Duodenal mucosa (tissue), 2 donors: ENCODE results near the gene DLL4.

ENCODE experiments used
- H3K27ac ChIP-seq: one replicate; pipeline ENCODE4 v1.7.0; 2013; ENCODE audit warnings: low read depth, low read length
- H3K27me3 ChIP-seq, 2 donors: one replicate each; pipeline ENCODE4 v1.7.0; 2013; ENCODE audit warnings: low read length in 2 of 2, control low read depth in 1 of 2; ENCODE audit not compliant: insufficient read depth in 2 of 2, control insufficient read depth in 1 of 2
- H3K36me3 ChIP-seq, 2 donors: one replicate each; pipeline ENCODE4 v1.7.0; 2013; ENCODE audit warnings: low read length in 2 of 2, control low read depth in 1 of 2; ENCODE audit not compliant: insufficient read depth in 2 of 2, control insufficient read depth in 1 of 2
- H3K4me1 ChIP-seq, 2 donors: one replicate each; pipeline ENCODE4 v1.7.0; 2013; ENCODE audit warnings: low read length in 2 of 2, control low read depth in 1 of 2; ENCODE audit not compliant: insufficient read depth in 2 of 2, control insufficient read depth in 1 of 2
- H3K4me3 ChIP-seq, 2 donors: one replicate each; pipeline ENCODE4 v1.7.0; 2013; ENCODE audit warnings: low read length in 2 of 2, low read depth in 1 of 2
- H3K9ac ChIP-seq, 2 donors: one replicate each; pipeline ENCODE4 v1.7.0; 2013; ENCODE audit warnings: low read length in 2 of 2, low read depth in 1 of 2
- H3K9me3 ChIP-seq, 2 donors: one replicate each; pipeline ENCODE4 v1.7.0; 2013; ENCODE audit warnings: low read length in 2 of 2, control low read depth in 1 of 2; ENCODE audit not compliant: control insufficient read depth in 1 of 2

DLL4 gene

DNA sequence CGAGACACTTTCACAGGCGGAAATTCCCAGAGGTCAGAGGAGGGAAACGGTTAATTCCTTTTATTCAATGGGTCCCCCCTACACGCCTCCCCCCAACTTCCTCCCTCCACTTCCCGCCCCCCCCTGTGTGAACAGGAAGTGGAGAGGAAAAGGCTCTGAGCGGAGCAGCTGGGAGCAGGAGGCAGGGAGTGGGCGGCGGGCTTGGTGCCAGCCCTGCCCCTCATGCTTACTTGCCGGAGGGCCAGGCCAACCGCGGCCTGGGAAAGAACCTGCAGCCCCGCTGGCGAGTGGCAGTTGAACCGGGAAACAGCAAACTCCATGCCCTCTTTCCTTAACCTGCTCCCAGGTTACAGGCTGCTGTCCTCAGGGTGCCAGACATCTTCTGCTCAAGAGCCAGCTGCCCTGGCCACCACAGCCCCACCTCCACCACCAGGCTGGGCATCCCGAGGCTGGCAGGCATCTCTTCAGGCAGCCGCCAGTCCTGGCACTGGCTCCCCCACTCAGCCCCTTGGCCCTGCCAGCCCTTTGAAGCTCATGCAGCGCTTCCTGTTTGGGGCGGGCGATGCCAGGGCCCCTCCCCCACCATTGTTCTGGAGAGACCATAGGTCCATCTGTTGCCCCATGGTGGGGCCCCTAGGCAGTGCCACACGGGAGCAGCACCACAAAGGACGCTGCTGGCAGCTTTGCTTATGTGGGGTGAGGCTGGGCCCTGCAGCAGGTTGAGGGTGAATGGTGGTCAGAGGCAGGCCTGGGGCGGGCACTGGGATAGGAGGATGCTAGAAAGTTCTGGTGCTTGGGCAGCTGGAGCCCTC, 21.9 kb upstream of the DLL4 start:
- Histone ChIP-seq H3K27me3 (no peaks in the 10 kb centered on the region), H3K9me3 (no peaks in the 10 kb centered on the region), H3K27ac (peak overlapping the region; percentile 95), H3K4me3 (peak overlapping the region; percentile 74 to 79), H3K36me3 (peaks cover 14 to 17% of the 10 kb centered on the region in 2 donors), H3K9ac (peak overlapping the region; percentile 91 to 94), H3K4me1 (peaks cover 43 to 71% of the 10 kb centered on the region in 2 donors)

DNA sequence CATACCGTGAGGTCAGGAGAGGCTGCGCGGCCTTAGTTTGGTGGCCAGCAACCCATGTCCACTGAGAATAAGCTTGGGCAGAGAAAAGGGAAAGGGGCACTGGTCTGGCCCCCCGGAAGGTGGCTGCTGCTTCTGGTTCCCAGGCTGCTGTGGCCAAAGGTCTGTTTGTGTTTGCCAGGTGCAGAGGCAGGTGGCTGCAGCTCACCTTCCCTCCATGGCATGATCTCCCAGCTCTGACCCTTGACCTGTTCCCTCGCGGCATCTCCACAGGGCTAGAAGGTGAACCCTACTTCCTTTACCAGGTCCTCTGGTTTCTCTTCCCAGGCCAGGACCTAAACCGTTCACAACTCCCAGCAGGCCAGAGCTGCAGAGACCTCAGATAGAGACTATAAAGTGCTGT, 21.0 kb upstream of the DLL4 start:
- peak overlapping the region; percentile 95 for H3K27ac ChIP-seq
- H3K4me3 ChIP-seq: peak overlapping the region in 1 of 2 donors; percentile 74
- H3K36me3 ChIP-seq: peaks cover 8% of the 10 kb centered on the region in 2 donors
- no peaks in the 10 kb centered on the region for H3K27me3 ChIP-seq
- peak overlapping the region in 1 of 2 donors; percentile 47 for H3K9ac ChIP-seq
- H3K9me3 ChIP-seq: no peaks in the 10 kb centered on the region
- H3K4me1 ChIP-seq: peaks cover 43 to 68% of the 10 kb centered on the region in 2 donors

DNA sequence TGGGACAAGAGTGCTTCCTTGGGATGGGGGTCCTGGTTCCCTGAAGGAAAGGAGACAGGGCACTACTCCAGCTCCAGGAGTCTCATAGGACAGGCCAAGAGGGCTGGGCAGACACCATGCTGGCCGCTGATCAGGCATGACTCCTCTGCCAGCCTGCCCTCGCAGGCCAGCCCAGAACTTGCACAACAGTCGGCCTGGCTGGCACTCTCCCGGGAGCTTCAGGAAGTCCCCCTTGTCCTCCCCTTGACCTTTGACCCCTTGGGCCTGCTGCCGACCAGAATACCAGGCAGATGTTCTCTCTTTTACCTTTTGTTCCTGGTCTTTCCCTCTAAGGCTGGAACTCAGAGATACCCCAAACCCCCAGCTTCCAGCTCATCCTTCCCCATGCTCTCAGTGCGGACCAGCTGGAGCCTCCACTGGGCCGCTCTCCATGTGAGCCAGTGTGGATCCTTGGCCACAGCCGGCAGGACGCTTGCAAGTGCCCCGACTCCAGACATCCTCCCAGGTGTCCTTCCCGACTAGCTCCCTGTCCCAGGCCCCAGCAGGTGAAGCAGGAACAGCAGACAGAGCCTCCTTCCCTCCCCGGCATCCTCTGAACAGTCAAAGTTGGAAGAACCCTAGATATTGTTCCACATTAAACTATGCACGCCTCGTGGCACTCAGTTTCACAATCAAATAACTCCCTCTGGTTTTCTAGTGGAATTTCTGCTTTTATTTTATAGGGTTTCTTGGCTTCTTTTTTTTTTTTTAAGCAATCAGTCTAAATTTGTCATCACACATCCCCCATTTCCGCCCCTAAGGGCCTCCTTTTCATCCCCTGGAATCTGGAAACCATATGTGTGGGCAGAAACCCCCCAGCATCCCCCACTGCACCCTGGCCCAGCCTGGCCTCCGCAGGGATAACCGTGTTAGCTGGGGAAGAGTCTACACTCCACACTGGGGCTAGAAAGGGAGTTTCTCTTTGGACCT, 19.2 kb upstream of the DLL4 start:
- H3K4me1 ChIP-seq: peaks cover 39 to 53% of the 10 kb centered on the region in 2 donors
- no peaks in the 10 kb centered on the region for H3K9me3 ChIP-seq
- no peaks in the 10 kb centered on the region for H3K36me3 ChIP-seq
- no peak overlapping the region for H3K4me3 ChIP-seq
- no peak overlapping the region for H3K9ac ChIP-seq
- no peak overlapping the region for H3K27ac ChIP-seq
- H3K27me3 ChIP-seq: no peaks in the 10 kb centered on the region

DNA sequence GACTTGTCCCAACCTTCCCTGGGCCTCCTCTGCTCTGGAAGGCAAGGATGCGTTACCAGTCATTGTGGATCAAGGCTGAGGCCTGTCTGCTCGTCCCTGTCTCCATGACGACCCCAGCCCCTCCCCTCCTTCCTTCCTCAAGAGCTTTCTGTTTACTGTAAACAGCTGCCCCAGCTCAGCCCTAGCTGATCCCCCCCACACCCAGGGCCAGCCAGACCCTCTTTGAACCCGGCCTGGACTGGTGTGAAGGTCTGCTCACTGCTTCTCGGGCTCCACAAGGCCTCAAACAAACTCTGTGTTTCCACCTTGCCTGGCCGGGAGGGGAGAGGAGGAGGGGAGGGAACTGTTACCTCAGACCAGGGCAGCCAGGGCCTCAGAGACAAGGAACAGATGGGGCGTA, 18.0 kb upstream of the DLL4 start:
- Histone ChIP-seq H3K9me3 (no peaks in the 10 kb centered on the region), H3K4me3 (no peak overlapping the region), H3K9ac (no peak overlapping the region), H3K27ac (no peak overlapping the region), H3K36me3 (no peaks in the 10 kb centered on the region), H3K4me1 (peaks cover 31 to 45% of the 10 kb centered on the region in 2 donors), H3K27me3 (no peaks in the 10 kb centered on the region)

DNA sequence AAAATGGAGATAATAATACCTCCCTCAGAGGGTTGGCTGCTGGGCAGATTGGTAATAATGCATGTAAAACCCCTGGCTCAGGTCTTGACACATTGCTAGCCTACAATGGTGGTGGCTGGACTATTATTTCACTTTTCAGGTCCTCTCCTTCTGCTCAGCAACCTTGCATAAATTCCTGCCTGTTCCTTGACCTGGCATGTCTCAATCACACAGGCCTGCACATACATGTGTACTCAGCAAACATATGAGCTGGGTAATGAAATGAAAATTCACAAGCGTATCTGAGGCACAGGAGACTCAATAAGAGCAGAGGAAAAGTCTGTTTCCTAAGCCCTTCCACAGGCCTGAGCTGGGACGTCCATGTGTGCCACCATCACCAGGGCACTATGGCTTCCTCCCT, 17.4 kb upstream of the DLL4 start:
- no peaks in the 10 kb centered on the region for H3K27me3 ChIP-seq
- no peak overlapping the region for H3K9ac ChIP-seq
- H3K4me1 ChIP-seq: peaks cover 31 to 39% of the 10 kb centered on the region in 2 donors
- H3K36me3 ChIP-seq: no peaks in the 10 kb centered on the region
- H3K27ac ChIP-seq: no peak overlapping the region
- H3K9me3 ChIP-seq: no peaks in the 10 kb centered on the region
- no peak overlapping the region for H3K4me3 ChIP-seq

DNA sequence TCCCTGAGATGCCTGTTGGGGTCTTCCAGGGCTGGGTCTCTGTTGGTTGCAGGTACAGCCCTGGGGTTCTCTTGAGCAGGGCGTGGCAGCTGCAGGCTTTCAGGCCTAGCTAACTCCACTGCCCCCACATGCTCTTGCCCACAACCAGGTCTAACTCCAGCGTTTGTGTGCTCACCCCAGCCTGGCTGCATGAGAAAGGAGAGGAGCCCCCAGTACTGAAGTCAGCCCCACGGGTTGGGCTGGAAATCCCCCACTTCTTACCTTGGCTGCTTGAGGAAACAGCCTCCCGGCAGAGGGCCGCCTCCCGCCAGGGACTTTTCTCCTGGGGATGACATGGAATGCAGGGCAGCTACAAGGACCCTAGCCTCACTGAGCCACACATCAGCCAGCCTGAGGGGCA, 16.7 kb upstream of the DLL4 start:
- Histone ChIP-seq H3K4me1 (peaks cover 25 to 32% of the 10 kb centered on the region in 2 donors), H3K9me3 (no peaks in the 10 kb centered on the region), H3K27ac (no peak overlapping the region), H3K36me3 (no peaks in the 10 kb centered on the region), H3K4me3 (no peak overlapping the region), H3K9ac (no peak overlapping the region), H3K27me3 (no peaks in the 10 kb centered on the region)

DNA sequence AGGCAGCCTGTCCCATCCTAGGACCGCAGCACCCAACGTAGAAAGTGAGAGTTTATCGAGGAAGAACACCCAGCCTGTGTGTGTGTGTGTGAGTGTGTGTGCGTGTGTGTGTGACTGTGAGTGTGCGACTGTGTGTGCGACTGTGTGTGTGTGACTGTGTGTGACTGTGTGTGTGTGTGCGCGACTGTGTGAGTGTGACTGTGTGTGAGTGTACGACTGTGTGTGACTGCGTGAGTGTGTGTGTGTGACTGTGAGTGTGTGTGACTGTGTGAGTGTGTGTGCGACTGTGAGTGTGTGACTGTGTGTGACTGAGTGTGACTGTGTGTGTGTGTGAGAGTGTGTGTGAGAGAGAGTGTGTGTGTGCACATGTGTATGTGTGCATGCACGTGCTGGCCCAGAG, 15.1 kb upstream of the DLL4 start:
- H3K9ac ChIP-seq: no peak overlapping the region
- H3K27me3 ChIP-seq: no peaks in the 10 kb centered on the region
- no peak overlapping the region for H3K4me3 ChIP-seq
- H3K9me3 ChIP-seq: no peaks in the 10 kb centered on the region
- peaks cover 15 to 16% of the 10 kb centered on the region in 2 donors for H3K4me1 ChIP-seq
- no peaks in the 10 kb centered on the region for H3K36me3 ChIP-seq
- no peak overlapping the region for H3K27ac ChIP-seq

DNA sequence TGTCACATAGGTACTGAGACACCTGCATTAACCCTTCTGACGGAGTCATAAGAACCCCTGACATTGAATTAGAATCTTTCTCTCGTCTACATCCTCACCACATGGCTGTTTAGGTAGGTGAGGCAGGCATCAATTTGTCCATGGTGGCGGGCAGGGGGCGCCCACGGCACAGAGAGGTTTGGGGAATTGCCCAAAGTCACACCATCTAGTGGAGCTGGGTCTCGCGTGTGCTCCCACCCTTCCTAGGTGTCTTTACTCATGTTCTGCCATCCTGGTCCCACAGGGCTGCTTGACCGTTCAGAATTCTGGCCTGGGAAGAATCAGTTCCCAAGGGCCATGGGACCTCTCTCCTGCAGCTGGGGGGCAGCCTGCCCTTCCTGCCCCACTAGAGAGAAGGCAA, 14.7 kb upstream of the DLL4 start:
- no peak overlapping the region for H3K9ac ChIP-seq
- H3K27ac ChIP-seq: no peak overlapping the region
- no peaks in the 10 kb centered on the region for H3K36me3 ChIP-seq
- H3K9me3 ChIP-seq: no peaks in the 10 kb centered on the region
- H3K27me3 ChIP-seq: no peaks in the 10 kb centered on the region
- peaks cover 12% of the 10 kb centered on the region in 2 donors for H3K4me1 ChIP-seq
- H3K4me3 ChIP-seq: no peak overlapping the region

DNA sequence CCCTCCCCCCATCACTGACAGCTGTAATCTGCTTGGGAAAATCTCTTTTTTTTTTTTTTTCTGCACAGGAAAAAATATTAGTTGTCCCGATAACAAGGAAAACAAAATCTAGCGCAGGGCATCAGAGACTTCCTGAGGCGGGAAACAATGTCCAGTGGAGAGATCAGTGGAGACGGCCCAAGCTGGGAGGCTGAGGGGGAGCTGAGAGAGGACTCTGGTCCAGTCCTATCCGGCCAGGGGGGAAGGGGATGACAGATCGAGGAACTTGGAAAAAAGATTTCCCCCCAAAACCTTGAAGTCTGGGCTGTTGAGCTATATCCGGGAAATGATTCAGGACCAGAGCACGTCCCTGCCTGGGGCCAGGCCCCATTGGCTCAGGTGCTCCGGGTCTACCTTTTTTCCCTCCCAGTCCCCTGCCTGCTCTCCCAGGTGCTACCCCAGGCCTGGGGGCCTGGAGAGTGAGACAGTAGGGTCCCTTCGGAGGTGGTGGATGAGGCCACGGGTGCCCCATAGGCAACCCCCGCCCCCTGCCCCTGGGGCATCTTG, 14.0 kb upstream of the DLL4 start:
- Histone ChIP-seq H3K9ac (no peak overlapping the region), H3K27ac (no peak overlapping the region), H3K4me1 (peaks cover 5 to 9% of the 10 kb centered on the region in 2 donors), H3K4me3 (no peak overlapping the region), H3K9me3 (no peaks in the 10 kb centered on the region), H3K36me3 (no peaks in the 10 kb centered on the region), H3K27me3 (no peaks in the 10 kb centered on the region)

DNA sequence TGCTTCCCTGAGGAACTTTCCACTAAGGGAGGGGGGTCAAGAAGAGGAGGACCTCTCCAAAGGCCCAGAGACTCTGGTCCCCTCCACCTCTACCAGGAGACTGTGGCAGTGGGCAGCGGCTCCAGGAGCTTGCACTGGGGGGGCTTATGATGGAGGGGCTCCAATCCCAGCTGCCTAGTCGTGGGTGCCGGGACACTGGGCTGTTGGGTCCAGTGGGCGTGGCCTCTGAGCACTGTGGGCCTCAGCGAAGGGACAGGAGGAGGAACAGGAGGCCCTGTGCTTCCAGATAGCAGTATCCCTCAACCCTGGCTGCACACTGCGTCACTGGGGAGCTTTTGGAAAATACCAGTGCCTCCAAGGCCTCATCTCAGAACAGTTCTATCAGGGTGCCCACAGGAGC, 13.5 kb upstream of the DLL4 start:
- no peak overlapping the region for H3K27ac ChIP-seq

More for the DNA sequence above, 13.5 kb upstream of the DLL4 start:
- H3K36me3 ChIP-seq: no peaks in the 10 kb centered on the region
- peaks cover under 1 to 6% of the 10 kb centered on the region in 2 donors for H3K4me1 ChIP-seq
- H3K27me3 ChIP-seq: no peaks in the 10 kb centered on the region
- no peak overlapping the region for H3K4me3 ChIP-seq
- H3K9me3 ChIP-seq: no peaks in the 10 kb centered on the region
- no peak overlapping the region for H3K9ac ChIP-seq
